ENCODE results near the gene FTO.

FTO gene

DNA sequence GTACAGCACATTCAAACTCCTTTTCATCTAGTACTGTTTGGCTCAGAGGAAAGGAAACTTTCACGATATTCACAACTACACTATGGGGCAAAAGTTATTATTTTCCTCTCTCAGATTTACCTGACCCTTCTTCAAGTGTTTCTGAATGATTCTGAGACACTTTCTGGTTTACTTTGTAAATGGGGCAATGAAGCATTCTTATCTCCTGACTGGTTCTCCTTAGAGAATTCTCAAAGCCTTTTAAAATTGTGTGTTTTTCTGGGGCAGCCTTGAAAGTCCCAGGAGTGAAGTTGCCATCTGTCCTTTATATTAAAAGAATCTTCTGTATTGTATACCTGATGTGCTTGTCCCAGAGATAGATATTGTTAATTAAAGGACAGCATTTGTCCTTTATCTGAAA lies 264.9 kb downstream of the FTO start:
- DNase-seq (ENCODE audit: low spot score in 2 of 2) (no peak), ATAC-seq (replicated peaks; ENCODE audit: extremely low read depth, poor library complexity, severe bottlenecking) (no peak)
- Mint-ChIP-seq H3K27me3 (no peaks in the 10 kb centered on the region), H3K4me3 (no peak overlapping the region), H3K4me1 (no peaks in the 10 kb centered on the region), H3K9me3 (no peaks in the 10 kb centered on the region), H3K27ac (ENCODE audit: low read depth) (no peak overlapping the region), H3K36me3 (ENCODE audit: insufficient read depth) (peaks cover 3% of the 10 kb centered on the region)

DNA sequence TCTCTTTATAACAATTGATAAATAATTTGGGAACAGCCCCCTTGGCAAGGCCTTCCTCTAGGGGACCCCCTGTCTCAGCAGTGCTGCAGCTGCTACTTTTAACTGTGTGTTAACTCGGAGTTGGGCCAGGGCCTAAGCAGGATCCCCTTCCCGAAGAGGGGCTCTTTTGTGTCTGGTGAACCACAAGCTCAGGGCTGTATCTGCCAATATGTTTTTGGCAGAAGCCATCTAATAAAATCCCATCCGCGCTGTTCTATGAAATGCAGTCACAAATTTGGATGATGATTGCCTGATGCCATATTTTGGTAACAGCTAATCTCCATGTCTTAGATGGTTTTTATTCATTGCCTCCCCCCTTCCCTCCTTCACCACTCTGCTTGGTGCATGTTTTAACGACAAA lies 267.7 kb downstream of the FTO start:
- Mint-ChIP-seq H3K9me3 (no peaks in the 10 kb centered on the region), H3K36me3 (ENCODE audit: insufficient read depth) (peaks cover 3% of the 10 kb centered on the region), H3K4me3 (no peak overlapping the region), H3K27ac (ENCODE audit: low read depth) (no peak overlapping the region), H3K27me3 (no peaks in the 10 kb centered on the region), H3K4me1 (no peaks in the 10 kb centered on the region)
- ATAC-seq (replicated peaks; ENCODE audit: extremely low read depth, poor library complexity, severe bottlenecking) (no peak), DNase-seq (ENCODE audit: low spot score in 2 of 2) (no peak)

DNA sequence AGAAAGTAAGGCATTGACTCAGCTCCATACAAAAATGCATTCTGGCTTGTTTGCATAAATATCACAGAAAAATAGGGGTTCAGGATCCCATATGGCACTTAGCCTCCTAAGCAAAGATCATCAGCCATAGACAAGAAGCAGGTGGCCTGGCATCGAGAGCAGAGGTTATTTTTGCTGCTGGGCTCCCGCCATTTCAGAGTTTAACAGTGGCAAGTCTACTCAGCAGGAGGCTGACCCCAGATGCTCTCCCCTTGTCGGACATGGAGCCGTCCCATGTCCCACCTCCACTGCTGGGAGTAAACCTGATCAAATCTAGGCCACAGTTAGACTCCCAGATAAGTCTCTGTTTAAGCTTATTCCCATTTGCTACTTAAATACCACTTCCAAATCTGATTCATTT lies 269.1 kb downstream of the FTO start:
- no peak for DNase-seq (ENCODE audit: low spot score in 2 of 2)
- Mint-ChIP-seq H3K36me3 (ENCODE audit: insufficient read depth) (peaks cover 2% of the 10 kb centered on the region), H3K4me1 (no peaks in the 10 kb centered on the region), H3K27ac (ENCODE audit: low read depth) (no peak overlapping the region), H3K9me3 (no peaks in the 10 kb centered on the region), H3K27me3 (no peaks in the 10 kb centered on the region), H3K4me3 (no peak overlapping the region)
- no peak for ATAC-seq (replicated peaks; ENCODE audit: extremely low read depth, poor library complexity, severe bottlenecking)

DNA sequence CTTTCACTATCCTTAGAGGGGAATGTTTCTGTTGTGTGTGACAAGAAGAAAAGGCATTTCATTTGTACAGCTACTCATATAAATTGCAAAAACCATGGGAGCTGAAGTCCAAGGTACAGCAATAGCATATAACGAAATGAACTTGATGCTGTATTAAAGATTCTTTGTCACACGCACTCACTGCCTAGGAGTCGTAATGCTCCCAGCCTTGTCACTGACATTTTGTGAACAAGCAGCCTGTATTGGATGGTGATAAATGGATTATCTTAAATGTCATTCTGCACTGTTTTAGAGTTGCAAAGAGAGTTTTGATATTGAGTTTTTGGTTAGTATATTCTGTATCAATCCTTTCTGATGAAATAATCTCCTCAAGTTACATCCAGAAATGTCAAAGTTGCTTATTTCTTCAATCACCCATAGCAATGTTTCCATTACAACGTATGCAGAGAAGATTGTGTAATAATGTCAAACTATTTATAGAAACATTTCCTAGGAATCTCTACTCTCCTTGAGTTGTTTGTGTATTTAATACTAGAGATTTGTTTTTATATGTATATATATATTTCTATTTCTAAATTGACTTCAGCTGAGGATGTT lies 270.6 kb downstream of the FTO start:
- H3K9me3 Mint-ChIP-seq = no peaks in the 10 kb centered on the region
- no peak for DNase-seq (ENCODE audit: low spot score in 2 of 2)
- H3K27me3 Mint-ChIP-seq = no peaks in the 10 kb centered on the region
- ATAC-seq (replicated peaks; ENCODE audit: extremely low read depth, poor library complexity, severe bottlenecking) = no peak
- no peaks in the 10 kb centered on the region for H3K4me1 Mint-ChIP-seq
- no peak overlapping the region for H3K4me3 Mint-ChIP-seq
- H3K27ac Mint-ChIP-seq (ENCODE audit: low read depth) = no peak overlapping the region
- H3K36me3 Mint-ChIP-seq (ENCODE audit: insufficient read depth) = peaks cover 2% of the 10 kb centered on the region

DNA sequence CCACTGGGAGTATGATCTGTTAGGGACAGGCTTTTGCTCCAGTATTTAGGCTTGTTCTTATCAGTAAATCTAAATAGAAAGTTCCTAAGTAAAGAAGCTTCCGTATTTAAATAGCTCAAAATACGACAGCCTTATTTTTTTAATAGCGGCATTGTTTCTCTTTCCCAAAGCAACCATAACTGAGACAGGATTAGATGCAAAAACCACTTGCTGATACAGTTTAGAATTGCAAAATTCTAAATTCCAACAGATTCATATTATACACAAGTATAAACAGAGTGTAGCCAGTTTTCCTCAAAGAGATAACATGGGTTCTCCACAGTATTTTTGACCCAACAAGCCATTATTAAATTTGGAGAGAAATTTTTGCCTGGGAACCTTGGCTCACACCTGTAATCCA lies 276.7 kb downstream of the FTO start:
- Mint-ChIP-seq H3K27me3 (no peaks in the 10 kb centered on the region), H3K9me3 (no peaks in the 10 kb centered on the region), H3K27ac (ENCODE audit: low read depth) (no peak overlapping the region), H3K4me3 (no peak overlapping the region), H3K36me3 (ENCODE audit: insufficient read depth) (no peaks in the 10 kb centered on the region), H3K4me1 (no peaks in the 10 kb centered on the region)
- ATAC-seq (replicated peaks; ENCODE audit: extremely low read depth, poor library complexity, severe bottlenecking) (no peak), DNase-seq (ENCODE audit: low spot score in 2 of 2) (no peak)

DNA sequence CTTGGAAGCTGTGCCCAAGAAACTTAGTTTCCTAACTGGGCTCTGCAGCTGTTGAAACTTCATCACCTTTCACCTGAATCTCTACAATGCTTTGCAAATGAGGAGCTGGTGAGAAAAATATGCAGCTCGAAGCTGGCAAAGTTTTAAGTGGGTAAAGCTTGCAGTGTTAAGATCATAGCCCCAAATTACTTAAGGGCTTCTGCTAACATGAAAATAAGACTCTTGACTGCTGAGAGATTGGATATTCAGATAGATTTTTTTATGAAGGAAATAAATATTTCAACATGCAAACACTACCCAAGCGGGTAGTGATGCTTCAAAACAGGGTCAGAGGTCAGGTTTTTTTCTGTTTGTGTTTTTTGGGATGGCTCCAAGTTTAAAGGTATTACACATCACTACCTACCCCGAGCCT lies 278.7 kb downstream of the FTO start:
- no peak for ATAC-seq (replicated peaks; ENCODE audit: extremely low read depth, poor library complexity, severe bottlenecking)
- no peaks in the 10 kb centered on the region for H3K36me3 Mint-ChIP-seq (ENCODE audit: insufficient read depth)
- H3K27ac Mint-ChIP-seq (ENCODE audit: low read depth) = no peak overlapping the region

DNA sequence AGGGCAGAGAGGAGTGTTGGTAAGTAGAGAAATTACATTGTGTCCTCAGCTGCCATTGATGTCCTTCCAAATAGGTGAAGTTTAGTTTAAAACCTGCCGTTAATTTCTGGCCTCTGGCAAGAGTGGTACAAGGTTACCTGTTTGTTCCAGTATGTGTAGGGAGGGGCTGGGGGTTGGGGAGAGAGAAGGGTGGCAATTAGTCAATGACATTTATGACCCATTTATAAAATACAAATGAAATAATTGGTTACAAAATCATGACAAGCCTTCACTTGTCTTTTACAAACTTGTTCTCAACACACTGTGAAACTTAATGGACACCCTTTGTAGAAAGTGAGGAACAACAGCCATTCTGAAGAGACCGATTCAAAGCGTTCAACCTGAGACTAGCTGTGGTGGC lies 281.0 kb downstream of the FTO start:
- DNase-seq (ENCODE audit: low spot score in 2 of 2) = no peak
- no peaks in the 10 kb centered on the region for H3K27me3 Mint-ChIP-seq
- ATAC-seq (replicated peaks; ENCODE audit: extremely low read depth, poor library complexity, severe bottlenecking) = no peak
- no peak overlapping the region for H3K27ac Mint-ChIP-seq (ENCODE audit: low read depth)
- no peaks in the 10 kb centered on the region for H3K9me3 Mint-ChIP-seq
- no peaks in the 10 kb centered on the region for H3K36me3 Mint-ChIP-seq (ENCODE audit: insufficient read depth)
- H3K4me3 Mint-ChIP-seq = no peak overlapping the region
- H3K4me1 Mint-ChIP-seq = peaks cover 5% of the 10 kb centered on the region

More for the DNA sequence above, 278.7 kb downstream of the FTO start:
- Mint-ChIP-seq H3K27me3 (no peaks in the 10 kb centered on the region), H3K9me3 (no peaks in the 10 kb centered on the region), H3K4me1 (no peaks in the 10 kb centered on the region), H3K4me3 (no peak overlapping the region)
- DNase-seq (ENCODE audit: low spot score in 2 of 2) = no peak

DNA sequence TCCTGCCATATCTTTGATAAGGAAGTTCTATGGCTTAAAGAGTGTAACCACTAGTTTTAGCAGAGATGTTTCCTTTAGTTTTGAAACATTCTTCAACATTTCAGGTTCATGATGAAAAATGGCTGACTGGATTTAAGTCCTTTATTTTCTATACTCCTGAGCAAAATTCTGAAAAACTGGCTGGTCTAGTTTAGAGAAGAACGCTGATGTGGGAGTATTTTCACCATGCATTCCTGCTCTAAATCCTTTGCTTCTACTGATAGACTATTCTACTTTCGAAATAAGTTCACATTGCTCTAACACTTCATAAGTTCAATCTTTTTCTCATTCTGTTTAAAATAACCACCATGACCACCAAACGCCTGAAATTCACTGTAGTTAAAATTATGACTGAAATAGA lies 281.9 kb downstream of the FTO start:
- no peaks in the 10 kb centered on the region for H3K36me3 Mint-ChIP-seq (ENCODE audit: insufficient read depth)
- H3K4me3 Mint-ChIP-seq = no peak overlapping the region
- no peaks in the 10 kb centered on the region for H3K27me3 Mint-ChIP-seq
- no peak for DNase-seq (ENCODE audit: low spot score in 2 of 2)
- no peak overlapping the region for H3K27ac Mint-ChIP-seq (ENCODE audit: low read depth)
- no peaks in the 10 kb centered on the region for H3K9me3 Mint-ChIP-seq
- peaks cover 5% of the 10 kb centered on the region for H3K4me1 Mint-ChIP-seq
- no peak for ATAC-seq (replicated peaks; ENCODE audit: extremely low read depth, poor library complexity, severe bottlenecking)

DNA sequence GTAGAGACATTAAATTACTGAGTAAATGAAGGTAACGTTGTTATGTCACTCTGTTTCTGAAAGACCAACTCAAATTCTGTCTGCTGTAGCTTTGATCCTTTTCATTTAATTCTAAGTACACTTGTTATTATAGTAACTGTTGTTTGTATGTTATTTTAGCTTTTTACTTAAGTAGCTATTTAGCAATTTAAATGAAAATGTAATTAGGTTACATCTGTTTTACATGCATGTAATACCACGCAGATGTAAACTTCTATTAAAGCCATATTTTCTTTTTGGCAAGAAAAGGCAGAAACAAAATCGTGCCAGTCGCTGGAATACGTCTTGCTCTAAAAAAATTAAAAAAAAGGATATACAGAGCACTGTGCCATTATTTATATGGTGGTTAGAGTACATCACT lies 282.8 kb downstream of the FTO start:
- no peak for DNase-seq (ENCODE audit: low spot score in 2 of 2)
- Mint-ChIP-seq H3K4me1 (peaks cover 5% of the 10 kb centered on the region), H3K4me3 (no peak overlapping the region), H3K9me3 (no peaks in the 10 kb centered on the region), H3K27me3 (no peaks in the 10 kb centered on the region), H3K36me3 (ENCODE audit: insufficient read depth) (no peaks in the 10 kb centered on the region), H3K27ac (ENCODE audit: low read depth) (no peak overlapping the region)
- ATAC-seq (replicated peaks; ENCODE audit: extremely low read depth, poor library complexity, severe bottlenecking) = no peak

DNA sequence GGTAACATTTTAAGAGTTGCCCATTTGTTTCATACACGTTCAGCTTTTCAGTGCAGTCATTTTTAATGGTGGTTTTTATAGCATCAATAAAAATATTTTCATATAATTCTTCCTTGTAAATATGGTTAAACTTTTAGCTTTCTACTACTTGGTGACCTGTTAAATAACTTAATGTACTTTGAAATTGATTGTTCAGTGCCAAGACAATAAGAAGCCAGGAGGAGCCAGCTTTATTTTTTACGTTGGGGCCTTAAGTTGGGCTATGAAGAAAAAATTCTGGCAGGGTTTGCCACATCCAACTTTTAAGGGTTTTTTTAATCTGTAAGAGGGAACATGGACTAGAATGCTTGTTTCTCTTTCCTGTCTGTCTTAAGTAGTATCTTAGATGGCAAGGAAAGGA lies 284.2 kb downstream of the FTO start:
- H3K36me3 Mint-ChIP-seq (ENCODE audit: insufficient read depth) = peaks cover 2% of the 10 kb centered on the region
- H3K27me3 Mint-ChIP-seq = no peaks in the 10 kb centered on the region
- H3K4me3 Mint-ChIP-seq = no peak overlapping the region
- ATAC-seq (replicated peaks; ENCODE audit: extremely low read depth, poor library complexity, severe bottlenecking) (no peak), DNase-seq (ENCODE audit: low spot score in 2 of 2) (no peak)
- H3K4me1 Mint-ChIP-seq = peaks cover 5% of the 10 kb centered on the region
- no peak overlapping the region for H3K27ac Mint-ChIP-seq (ENCODE audit: low read depth)
- no peaks in the 10 kb centered on the region for H3K9me3 Mint-ChIP-seq

DNA sequence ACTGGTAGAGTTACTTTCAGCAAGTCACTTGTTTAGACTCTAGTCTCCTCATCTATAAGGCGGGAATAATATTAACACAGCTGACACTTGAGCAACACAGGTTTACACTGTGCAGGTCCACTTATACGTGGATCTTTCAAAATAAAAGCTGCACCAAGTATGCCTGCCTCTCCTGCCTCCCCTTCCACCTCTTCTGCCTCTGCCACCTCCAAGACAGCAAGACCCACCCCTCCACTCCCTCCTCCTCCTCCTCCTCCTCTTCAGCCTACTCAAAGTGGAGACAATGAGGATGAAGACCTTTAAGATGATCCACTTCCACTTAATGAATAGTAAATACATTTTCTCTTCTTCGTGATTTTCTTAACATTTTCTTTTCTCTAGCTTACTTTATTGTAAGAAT lies 285.6 kb downstream of the FTO start:
- H3K36me3 Mint-ChIP-seq (ENCODE audit: insufficient read depth) = peaks cover 3% of the 10 kb centered on the region
- DNase-seq (ENCODE audit: low spot score in 2 of 2) (no peak), ATAC-seq (replicated peaks; ENCODE audit: extremely low read depth, poor library complexity, severe bottlenecking) (no peak)
- peaks cover 5% of the 10 kb centered on the region for H3K4me1 Mint-ChIP-seq
- no peaks in the 10 kb centered on the region for H3K9me3 Mint-ChIP-seq
- no peaks in the 10 kb centered on the region for H3K27me3 Mint-ChIP-seq
- no peak overlapping the region for H3K4me3 Mint-ChIP-seq
- H3K27ac Mint-ChIP-seq (ENCODE audit: low read depth) = no peak overlapping the region

DNA sequence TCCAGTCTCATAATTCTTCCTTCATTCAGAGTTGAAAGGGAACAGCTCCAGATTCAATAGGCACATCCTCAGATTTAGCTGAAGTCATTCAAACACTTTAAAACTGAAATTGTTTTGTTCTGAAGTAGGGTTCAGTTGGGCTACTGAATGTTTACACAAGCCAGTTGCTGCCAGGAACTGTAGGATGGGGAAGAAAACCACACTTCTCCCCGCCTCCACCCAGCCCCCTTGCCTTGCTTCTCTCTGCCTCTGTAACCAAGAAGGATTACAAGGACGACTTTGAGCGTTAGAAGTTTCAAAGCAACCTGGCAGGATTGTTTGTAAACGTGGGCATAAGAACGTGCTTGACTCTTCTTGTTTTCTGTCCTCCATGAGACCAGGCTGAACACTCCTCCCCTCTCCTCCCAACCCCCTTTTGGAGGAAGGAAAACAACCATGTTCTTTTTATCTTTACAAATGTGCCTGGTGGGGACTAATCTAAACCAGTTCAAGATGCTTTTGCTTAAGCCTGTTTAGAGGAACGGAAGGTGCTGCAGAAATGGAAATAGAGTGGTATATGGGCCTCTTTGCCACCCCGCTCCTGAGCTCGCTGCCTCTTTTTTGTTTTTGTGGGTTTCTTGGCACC lies 287.9 kb downstream of the FTO start:
- H3K36me3 Mint-ChIP-seq (ENCODE audit: insufficient read depth) = peaks cover 3% of the 10 kb centered on the region
- H3K9me3 Mint-ChIP-seq = no peaks in the 10 kb centered on the region
- H3K27me3 Mint-ChIP-seq = no peaks in the 10 kb centered on the region
- no peak for DNase-seq (ENCODE audit: low spot score in 2 of 2)
- H3K27ac Mint-ChIP-seq (ENCODE audit: low read depth) = no peak overlapping the region
- no peak for ATAC-seq (replicated peaks; ENCODE audit: extremely low read depth, poor library complexity, severe bottlenecking)
- H3K4me3 Mint-ChIP-seq = no peak overlapping the region
- peaks cover 5% of the 10 kb centered on the region for H3K4me1 Mint-ChIP-seq

DNA sequence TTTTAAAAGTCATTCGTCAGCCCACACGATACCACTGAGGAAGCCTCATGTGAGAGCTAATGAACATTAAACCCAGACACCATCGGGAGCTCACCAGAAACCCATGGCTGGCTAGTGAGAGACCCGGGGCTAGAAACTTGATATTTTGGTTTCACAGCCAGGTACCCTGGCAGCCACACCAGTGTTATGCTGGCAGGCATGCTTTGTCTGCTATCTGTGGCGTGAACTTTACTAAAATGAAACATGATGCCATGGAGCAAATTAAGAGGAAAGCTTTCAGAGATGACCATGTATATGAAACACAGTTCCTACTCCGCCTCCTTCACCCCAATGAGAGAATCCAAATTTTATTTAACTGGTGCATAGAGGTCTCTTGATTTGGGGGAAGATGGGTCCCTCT lies 291.4 kb downstream of the FTO start:
- no peak overlapping the region for H3K27ac Mint-ChIP-seq (ENCODE audit: low read depth)
- H3K4me3 Mint-ChIP-seq = no peak overlapping the region
- H3K27me3 Mint-ChIP-seq = no peaks in the 10 kb centered on the region
- peaks cover 3% of the 10 kb centered on the region for H3K36me3 Mint-ChIP-seq (ENCODE audit: insufficient read depth)
- DNase-seq (ENCODE audit: low spot score in 2 of 2) (no peak), ATAC-seq (replicated peaks; ENCODE audit: extremely low read depth, poor library complexity, severe bottlenecking) (no peak)
- no peaks in the 10 kb centered on the region for H3K4me1 Mint-ChIP-seq
- H3K9me3 Mint-ChIP-seq = no peaks in the 10 kb centered on the region

Data from central memory CD8-positive, alpha-beta T cell (primary cell).